A549 (cell line): ENCODE results near the gene BOK.

Source experiments
- CBX2 ChIP-seq: fragments of 200-600 bp; sonication (generic); IDR thresholded peaks from 2 replicates; pipeline ENCODE4 v1.6.1; 2016; ENCODE audit warnings: low read depth, mild to moderate bottlenecking, borderline replicate concordance
- CHD2 ChIP-seq: fragments of 150-350 bp; IDR thresholded peaks from 2 replicates; pipeline ENCODE4 v1.6.1; 2014; ENCODE audit warnings: low read length; ENCODE audit not compliant: partially characterized antibody
- JUN ChIP-seq, 2 experiments: fragments of >200 bp; sonication (Bioruptor Twin); formaldehyde crosslinking; IDR thresholded peaks; 2 replicates in 1 of 2; 3 replicates in 1 of 2; pipeline ENCODE4 v1.6.1; 2016 to 2017
- MAX ChIP-seq: IDR thresholded peaks from 2 replicates; pipeline ENCODE4 v1.6.1; 2012
- MAZ ChIP-seq: fragments of 150-350 bp; IDR thresholded peaks from 2 replicates; pipeline ENCODE4 v1.6.1; 2014; ENCODE audit warnings: antibody characterized with exemption, low read depth, low read length, borderline replicate concordance
- POLR2A ChIP-seq: IDR thresholded peaks from 2 replicates; pipeline ENCODE4 v1.6.1; 2012; ENCODE audit warnings: mild to moderate bottlenecking, low read length
- SREBF2 ChIP-seq: fragments of 450-650 bp; IDR thresholded peaks from 2 replicates; pipeline ENCODE4 v1.6.1; 2014; ENCODE audit warnings: mild to moderate bottlenecking, moderate library complexity
- ZFP36 ChIP-seq: fragments of 450-650 bp; IDR thresholded peaks from 2 replicates; pipeline ENCODE4 v1.6.1; 2014; ENCODE audit warnings: borderline replicate concordance; ENCODE audit not compliant: partially characterized antibody
- ZNF302 ChIP-seq: fragments of 250-450 bp; sonication (Bioruptor Pico); IDR thresholded peaks from 2 replicates; pipeline ENCODE4 v1.9.0; 2021; ENCODE audit warnings: inconsistent platforms, mild to moderate bottlenecking, moderate library complexity
- TF ChIP-seq, protein P1 (sequence below): fragments of 250-450 bp; sonication (Bioruptor Pico); IDR thresholded peaks from 2 replicates; pipeline ENCODE4 v1.5.0; 2021; ENCODE audit warnings: mild to moderate bottlenecking, moderate library complexity, borderline replicate concordance
- TF ChIP-seq, protein P2 (sequence below): fragments of >200 bp; sonication (Bioruptor Twin); formaldehyde crosslinking; IDR thresholded peaks from 3 replicates; pipeline ENCODE4 v1.5.1; 2016
- TF ChIP-seq, protein P3 (sequence below): fragments of 200-600 bp; sonication (generic); IDR thresholded peaks from 2 replicates; pipeline ENCODE4 v1.6.1; 2016; ENCODE audit warnings: antibody characterized with exemption, mild to moderate bottlenecking, moderate library complexity

GRCh38 chr2:241597561-241597960 lies 39.0 kb downstream of the BOK start:
- TF ChIP-seq, protein P1, sequence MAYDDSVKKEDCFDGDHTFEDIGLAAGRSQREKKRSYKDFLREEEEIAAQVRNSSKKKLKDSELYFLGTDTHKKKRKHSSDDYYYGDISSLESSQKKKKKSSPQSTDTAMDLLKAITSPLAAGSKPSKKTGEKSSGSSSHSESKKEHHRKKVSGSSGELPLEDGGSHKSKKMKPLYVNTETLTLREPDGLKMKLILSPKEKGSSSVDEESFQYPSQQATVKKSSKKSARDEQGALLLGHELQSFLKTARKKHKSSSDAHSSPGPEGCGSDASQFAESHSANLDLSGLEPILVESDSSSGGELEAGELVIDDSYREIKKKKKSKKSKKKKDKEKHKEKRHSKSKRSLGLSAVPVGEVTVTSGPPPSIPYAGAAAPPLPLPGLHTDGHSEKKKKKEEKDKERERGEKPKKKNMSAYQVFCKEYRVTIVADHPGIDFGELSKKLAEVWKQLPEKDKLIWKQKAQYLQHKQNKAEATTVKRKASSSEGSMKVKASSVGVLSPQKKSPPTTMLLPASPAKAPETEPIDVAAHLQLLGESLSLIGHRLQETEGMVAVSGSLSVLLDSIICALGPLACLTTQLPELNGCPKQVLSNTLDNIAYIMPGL (CRISPR knock-in tag), result no peak
- TF ChIP-seq, protein P2, sequence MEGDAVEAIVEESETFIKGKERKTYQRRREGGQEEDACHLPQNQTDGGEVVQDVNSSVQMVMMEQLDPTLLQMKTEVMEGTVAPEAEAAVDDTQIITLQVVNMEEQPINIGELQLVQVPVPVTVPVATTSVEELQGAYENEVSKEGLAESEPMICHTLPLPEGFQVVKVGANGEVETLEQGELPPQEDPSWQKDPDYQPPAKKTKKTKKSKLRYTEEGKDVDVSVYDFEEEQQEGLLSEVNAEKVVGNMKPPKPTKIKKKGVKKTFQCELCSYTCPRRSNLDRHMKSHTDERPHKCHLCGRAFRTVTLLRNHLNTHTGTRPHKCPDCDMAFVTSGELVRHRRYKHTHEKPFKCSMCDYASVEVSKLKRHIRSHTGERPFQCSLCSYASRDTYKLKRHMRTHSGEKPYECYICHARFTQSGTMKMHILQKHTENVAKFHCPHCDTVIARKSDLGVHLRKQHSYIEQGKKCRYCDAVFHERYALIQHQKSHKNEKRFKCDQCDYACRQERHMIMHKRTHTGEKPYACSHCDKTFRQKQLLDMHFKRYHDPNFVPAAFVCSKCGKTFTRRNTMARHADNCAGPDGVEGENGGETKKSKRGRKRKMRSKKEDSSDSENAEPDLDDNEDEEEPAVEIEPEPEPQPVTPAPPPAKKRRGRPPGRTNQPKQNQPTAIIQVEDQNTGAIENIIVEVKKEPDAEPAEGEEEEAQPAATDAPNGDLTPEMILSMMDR, result no peak
- TF ChIP-seq POLR2A, result no peak
- no peak for TF ChIP-seq CBX2
- no peak for TF ChIP-seq SREBF2
- TF ChIP-seq MAX, result no peak
- TF ChIP-seq MAZ, result no peak
- TF ChIP-seq, protein P3, sequence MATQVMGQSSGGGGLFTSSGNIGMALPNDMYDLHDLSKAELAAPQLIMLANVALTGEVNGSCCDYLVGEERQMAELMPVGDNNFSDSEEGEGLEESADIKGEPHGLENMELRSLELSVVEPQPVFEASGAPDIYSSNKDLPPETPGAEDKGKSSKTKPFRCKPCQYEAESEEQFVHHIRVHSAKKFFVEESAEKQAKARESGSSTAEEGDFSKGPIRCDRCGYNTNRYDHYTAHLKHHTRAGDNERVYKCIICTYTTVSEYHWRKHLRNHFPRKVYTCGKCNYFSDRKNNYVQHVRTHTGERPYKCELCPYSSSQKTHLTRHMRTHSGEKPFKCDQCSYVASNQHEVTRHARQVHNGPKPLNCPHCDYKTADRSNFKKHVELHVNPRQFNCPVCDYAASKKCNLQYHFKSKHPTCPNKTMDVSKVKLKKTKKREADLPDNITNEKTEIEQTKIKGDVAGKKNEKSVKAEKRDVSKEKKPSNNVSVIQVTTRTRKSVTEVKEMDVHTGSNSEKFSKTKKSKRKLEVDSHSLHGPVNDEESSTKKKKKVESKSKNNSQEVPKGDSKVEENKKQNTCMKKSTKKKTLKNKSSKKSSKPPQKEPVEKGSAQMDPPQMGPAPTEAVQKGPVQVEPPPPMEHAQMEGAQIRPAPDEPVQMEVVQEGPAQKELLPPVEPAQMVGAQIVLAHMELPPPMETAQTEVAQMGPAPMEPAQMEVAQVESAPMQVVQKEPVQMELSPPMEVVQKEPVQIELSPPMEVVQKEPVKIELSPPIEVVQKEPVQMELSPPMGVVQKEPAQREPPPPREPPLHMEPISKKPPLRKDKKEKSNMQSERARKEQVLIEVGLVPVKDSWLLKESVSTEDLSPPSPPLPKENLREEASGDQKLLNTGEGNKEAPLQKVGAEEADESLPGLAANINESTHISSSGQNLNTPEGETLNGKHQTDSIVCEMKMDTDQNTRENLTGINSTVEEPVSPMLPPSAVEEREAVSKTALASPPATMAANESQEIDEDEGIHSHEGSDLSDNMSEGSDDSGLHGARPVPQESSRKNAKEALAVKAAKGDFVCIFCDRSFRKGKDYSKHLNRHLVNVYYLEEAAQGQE, result no peak
- no peak for TF ChIP-seq ZFP36
- no peak for TF ChIP-seq JUN (IDR thresholded peaks at IDR 0.05)
- no peak for TF ChIP-seq CHD2
- TF ChIP-seq ZNF302 (CRISPR knock-in tag), result no peak
